Measurements from ENCODE around the gene DAB1.

DAB1 gene

DNA sequence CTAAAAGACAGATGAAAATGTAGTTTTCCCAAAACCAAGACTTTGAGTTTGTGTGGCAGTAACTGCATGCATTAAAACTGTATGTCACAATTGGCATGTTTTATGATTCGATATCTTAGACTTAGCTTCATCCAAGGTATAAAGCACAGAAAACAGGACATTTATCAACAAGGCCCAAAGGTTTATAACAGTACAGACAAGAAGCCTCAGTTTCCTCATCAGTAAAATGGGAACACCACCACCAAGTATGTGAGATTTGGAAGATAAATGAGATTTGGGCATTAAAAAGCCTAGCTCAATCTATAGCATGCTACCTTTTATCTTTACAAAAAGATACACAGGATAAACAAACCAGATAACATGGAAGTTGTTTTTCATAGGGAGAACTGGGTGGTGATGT, 128.5 kb downstream of the DAB1 start:
- no peak for DNase-seq (ENCODE audit: low read depth in 1 of 2, low spot score in 1 of 2)
- TF ChIP-seq, protein P1, sequence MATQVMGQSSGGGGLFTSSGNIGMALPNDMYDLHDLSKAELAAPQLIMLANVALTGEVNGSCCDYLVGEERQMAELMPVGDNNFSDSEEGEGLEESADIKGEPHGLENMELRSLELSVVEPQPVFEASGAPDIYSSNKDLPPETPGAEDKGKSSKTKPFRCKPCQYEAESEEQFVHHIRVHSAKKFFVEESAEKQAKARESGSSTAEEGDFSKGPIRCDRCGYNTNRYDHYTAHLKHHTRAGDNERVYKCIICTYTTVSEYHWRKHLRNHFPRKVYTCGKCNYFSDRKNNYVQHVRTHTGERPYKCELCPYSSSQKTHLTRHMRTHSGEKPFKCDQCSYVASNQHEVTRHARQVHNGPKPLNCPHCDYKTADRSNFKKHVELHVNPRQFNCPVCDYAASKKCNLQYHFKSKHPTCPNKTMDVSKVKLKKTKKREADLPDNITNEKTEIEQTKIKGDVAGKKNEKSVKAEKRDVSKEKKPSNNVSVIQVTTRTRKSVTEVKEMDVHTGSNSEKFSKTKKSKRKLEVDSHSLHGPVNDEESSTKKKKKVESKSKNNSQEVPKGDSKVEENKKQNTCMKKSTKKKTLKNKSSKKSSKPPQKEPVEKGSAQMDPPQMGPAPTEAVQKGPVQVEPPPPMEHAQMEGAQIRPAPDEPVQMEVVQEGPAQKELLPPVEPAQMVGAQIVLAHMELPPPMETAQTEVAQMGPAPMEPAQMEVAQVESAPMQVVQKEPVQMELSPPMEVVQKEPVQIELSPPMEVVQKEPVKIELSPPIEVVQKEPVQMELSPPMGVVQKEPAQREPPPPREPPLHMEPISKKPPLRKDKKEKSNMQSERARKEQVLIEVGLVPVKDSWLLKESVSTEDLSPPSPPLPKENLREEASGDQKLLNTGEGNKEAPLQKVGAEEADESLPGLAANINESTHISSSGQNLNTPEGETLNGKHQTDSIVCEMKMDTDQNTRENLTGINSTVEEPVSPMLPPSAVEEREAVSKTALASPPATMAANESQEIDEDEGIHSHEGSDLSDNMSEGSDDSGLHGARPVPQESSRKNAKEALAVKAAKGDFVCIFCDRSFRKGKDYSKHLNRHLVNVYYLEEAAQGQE (IDR thresholded peaks at IDR 0.05; ENCODE audit: insufficient replicate concordance, low read depth), result no peak
- TF ChIP-seq, protein P2, sequence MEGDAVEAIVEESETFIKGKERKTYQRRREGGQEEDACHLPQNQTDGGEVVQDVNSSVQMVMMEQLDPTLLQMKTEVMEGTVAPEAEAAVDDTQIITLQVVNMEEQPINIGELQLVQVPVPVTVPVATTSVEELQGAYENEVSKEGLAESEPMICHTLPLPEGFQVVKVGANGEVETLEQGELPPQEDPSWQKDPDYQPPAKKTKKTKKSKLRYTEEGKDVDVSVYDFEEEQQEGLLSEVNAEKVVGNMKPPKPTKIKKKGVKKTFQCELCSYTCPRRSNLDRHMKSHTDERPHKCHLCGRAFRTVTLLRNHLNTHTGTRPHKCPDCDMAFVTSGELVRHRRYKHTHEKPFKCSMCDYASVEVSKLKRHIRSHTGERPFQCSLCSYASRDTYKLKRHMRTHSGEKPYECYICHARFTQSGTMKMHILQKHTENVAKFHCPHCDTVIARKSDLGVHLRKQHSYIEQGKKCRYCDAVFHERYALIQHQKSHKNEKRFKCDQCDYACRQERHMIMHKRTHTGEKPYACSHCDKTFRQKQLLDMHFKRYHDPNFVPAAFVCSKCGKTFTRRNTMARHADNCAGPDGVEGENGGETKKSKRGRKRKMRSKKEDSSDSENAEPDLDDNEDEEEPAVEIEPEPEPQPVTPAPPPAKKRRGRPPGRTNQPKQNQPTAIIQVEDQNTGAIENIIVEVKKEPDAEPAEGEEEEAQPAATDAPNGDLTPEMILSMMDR (IDR thresholded peaks at IDR 0.05; ENCODE audit: insufficient read depth, low read length), result no peak
- TF ChIP-seq POLR2AphosphoS5 (IDR thresholded peaks at IDR 0.05; ENCODE audit: low read depth), result no peak
- TF ChIP-seq GABPA (IDR thresholded peaks at IDR 0.05; ENCODE audit: low read depth), result no peak
- TF ChIP-seq SPI1 (IDR thresholded peaks at IDR 0.05; ENCODE audit: borderline replicate concordance, low read depth), result no peak
- no peak overlapping the region for H3K4me3 ChIP-seq (replicated peaks; ENCODE audit: insufficient read depth, low read length)
- no peak overlapping the region for H3K27ac ChIP-seq (replicated peaks)
- no peaks in the 10 kb centered on the region for H3K27me3 ChIP-seq (ENCODE audit: insufficient read depth, poor library complexity, severe bottlenecking)

DNA sequence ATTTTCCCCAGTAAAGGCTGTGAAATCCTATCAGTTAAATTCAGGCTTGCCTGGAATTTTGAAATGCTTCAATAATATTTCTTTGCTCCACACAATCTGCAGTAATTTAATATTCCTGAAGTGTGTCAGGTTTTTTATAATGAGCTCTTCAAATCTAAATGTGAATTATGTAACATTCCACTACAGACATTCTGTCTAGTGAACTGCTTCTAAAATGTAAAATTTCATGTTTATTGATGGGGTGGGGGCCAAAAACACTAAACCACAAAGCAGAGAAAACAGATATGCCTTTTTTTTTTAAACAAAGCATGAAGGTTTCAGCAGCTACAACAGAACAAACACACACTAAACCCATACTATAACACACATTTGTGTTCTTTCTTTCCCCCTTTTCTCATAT, 129.7 kb downstream of the DAB1 start:
- no peak for TF ChIP-seq POLR2AphosphoS5 (IDR thresholded peaks at IDR 0.05; ENCODE audit: low read depth)
- H3K4me3 ChIP-seq (replicated peaks; ENCODE audit: insufficient read depth, low read length), result no peak overlapping the region
- H3K27me3 ChIP-seq (ENCODE audit: insufficient read depth, poor library complexity, severe bottlenecking), result no peaks in the 10 kb centered on the region
- no peak for DNase-seq (ENCODE audit: low read depth in 1 of 2, low spot score in 1 of 2)
- no peak overlapping the region for H3K27ac ChIP-seq (replicated peaks)

DNA sequence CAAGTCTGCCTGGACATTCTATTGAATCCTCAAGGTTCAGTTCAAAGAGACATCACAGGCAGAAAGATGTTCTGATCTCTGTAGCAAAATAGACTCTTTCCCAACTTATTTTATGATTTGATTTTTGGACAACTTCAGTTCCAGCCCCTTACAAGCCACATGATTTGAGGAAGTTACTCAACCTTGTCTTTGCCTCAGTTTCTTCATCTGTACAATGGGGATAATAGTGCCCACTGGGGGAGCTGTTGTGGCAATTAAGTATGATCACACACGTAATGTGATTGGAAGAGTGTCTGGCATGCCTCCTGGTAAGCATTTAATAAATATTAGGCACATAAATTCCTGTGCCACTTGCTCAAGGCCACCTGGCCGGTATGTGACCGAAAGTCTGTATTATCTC, 130.6 kb downstream of the DAB1 start:
- no peak overlapping the region for H3K27ac ChIP-seq (replicated peaks)
- TF ChIP-seq GABPA (IDR thresholded peaks at IDR 0.05; ENCODE audit: low read depth) (no peak), POLR2AphosphoS5 (IDR thresholded peaks at IDR 0.05; ENCODE audit: low read depth) (no peak), SPI1 (IDR thresholded peaks at IDR 0.05; ENCODE audit: borderline replicate concordance, low read depth) (no peak)
- TF ChIP-seq, protein P1 (IDR thresholded peaks at IDR 0.05; ENCODE audit: insufficient replicate concordance, low read depth), result no peak
- TF ChIP-seq, protein P2 (IDR thresholded peaks at IDR 0.05; ENCODE audit: insufficient read depth, low read length), result no peak
- no peak for DNase-seq (ENCODE audit: low read depth in 1 of 2, low spot score in 1 of 2)
- H3K4me3 ChIP-seq (replicated peaks; ENCODE audit: insufficient read depth, low read length), result no peak overlapping the region
- no peaks in the 10 kb centered on the region for H3K27me3 ChIP-seq (ENCODE audit: insufficient read depth, poor library complexity, severe bottlenecking)

DNA sequence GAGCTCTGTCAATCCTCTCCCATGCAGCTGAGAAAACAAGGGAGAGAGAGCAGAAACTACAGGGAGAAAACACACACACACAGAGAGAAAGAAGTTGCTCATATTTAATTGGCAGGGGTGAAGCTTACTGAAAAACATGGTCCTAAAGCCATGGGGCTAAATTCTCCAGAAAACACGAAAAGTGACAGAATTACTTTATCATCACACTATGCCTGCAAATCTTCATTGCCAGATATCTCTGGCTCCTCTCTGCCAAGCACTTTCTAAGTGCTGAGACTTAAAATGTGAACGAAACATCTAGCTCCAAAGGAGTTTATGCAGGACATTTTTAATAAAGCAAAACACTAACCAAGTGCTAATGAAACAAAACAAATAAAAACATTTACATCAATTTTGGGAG, 134.1 kb downstream of the DAB1 start:
- DNase-seq (ENCODE audit: low read depth in 1 of 2, low spot score in 1 of 2), result no peak
- TF ChIP-seq GABPA (IDR thresholded peaks at IDR 0.05; ENCODE audit: low read depth) (no peak), POLR2AphosphoS5 (IDR thresholded peaks at IDR 0.05; ENCODE audit: low read depth) (no peak), SPI1 (IDR thresholded peaks at IDR 0.05; ENCODE audit: borderline replicate concordance, low read depth) (no peak)
- TF ChIP-seq, protein P2 (IDR thresholded peaks at IDR 0.05; ENCODE audit: insufficient read depth, low read length), result no peak
- TF ChIP-seq, protein P1 (IDR thresholded peaks at IDR 0.05; ENCODE audit: insufficient replicate concordance, low read depth), result no peak
- no peak overlapping the region for H3K27ac ChIP-seq (replicated peaks)

More for the DNA sequence above, 134.1 kb downstream of the DAB1 start:
- no peak overlapping the region for H3K4me3 ChIP-seq (replicated peaks; ENCODE audit: insufficient read depth, low read length)
- H3K27me3 ChIP-seq (ENCODE audit: insufficient read depth, poor library complexity, severe bottlenecking), result no peaks in the 10 kb centered on the region

All from HL-60 (cell line).